Dendritic cell treated with granulocyte-macrophage colony-stimulating factor and Interleukin-4, amounts not matched to agents 40 ng/mL and 50 ng/mL, for 4 days (primary cell): ENCODE data around the gene PPP1R13L.
A peak's percentile ranks its signal among the peaks of the same experiment; 100 is the strongest.
"Not testable (repeated sequence)": the region's sequence is repeated elsewhere in the genome, so short reads cannot be mapped to it uniquely, and the experiment has no call there.

Experiments used
- H3K27ac Mint-ChIP-seq: one replicate; pipeline ENCODE4 v1.8.0; 2022; ENCODE audit warnings: mild to moderate bottlenecking, mixed read lengths
- H3K27me3 Mint-ChIP-seq: one replicate; pipeline ENCODE4 v1.8.0; 2022; ENCODE audit warnings: mild to moderate bottlenecking, mixed read lengths
- H3K36me3 Mint-ChIP-seq: one replicate; pipeline ENCODE4 v1.8.0; 2022; ENCODE audit warnings: low read depth, mixed read lengths
- H3K4me1 Mint-ChIP-seq: one replicate; pipeline ENCODE4 v1.8.0; 2022; ENCODE audit warnings: low read depth, mixed read lengths
- H3K4me3 Mint-ChIP-seq: one replicate; pipeline ENCODE4 v1.8.0; 2022; ENCODE audit warnings: mild to moderate bottlenecking, moderate library complexity, mixed read lengths
- H3K9me3 Mint-ChIP-seq: one replicate; pipeline ENCODE4 v1.8.0; 2022; ENCODE audit warnings: mixed read lengths
- intact Hi-C: fragments of 100-400 bp; cut with micrococcal nuclease; formaldehyde crosslinking; loops from one replicate; pipeline ENCODE4 v1.15.0; 2022

The PPP1R13L gene

DNA sequence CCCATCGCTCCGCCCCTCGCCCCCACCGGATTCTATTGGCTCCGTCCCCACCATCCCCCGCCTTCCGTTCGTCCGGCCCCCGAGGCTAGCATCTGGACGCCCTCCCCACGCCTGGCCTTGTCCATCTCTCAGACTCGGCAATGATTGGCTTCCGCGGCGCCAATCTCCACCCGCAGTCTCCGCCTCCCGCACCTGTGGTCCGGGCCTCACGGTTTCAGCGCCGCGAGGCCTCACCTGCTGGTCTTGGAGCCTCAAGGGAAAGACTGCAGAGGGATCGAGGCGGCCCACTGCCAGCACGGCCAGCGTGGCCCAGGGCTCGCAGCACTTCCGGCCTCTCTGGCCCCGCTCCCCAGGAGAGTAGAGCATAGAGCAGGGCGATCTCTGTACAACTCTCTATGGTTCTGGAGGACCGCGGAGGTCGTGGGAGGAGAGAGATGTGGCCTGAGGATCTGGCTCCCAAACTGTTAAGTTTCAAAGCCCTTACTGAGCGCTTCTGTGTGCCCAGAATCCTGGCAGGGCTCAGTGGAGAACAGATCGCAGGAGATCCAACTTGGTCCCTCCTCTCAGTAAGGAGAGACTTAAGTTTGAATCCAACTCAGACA is 18.8 kb upstream of the PPP1R13L start, which contains the start of gene ERCC1:
ERCC1 (minus strand) TSS at position 329 of the 602 bp plus-strand sequence. CDS start 543 bp downstream, outside the sequence.
- Mint-ChIP-seq H3K36me3 (peaks cover 40% of the 10 kb centered on the region), H3K4me3 (peak within 1 kb of the TSS; percentile 97), H3K4me1 (peaks cover 73% of the 10 kb centered on the region), H3K27me3 (peaks cover 9% of the 10 kb centered on the region), H3K9me3 (no peaks in the 10 kb centered on the region), H3K27ac (peak within 1 kb of the TSS; percentile 94)
- intact Hi-C loops, result loop anchor here (1.0 kb wide), 1 partner anchor 17 kb away; the partner anchor contains the start of gene POLR1G

DNA sequence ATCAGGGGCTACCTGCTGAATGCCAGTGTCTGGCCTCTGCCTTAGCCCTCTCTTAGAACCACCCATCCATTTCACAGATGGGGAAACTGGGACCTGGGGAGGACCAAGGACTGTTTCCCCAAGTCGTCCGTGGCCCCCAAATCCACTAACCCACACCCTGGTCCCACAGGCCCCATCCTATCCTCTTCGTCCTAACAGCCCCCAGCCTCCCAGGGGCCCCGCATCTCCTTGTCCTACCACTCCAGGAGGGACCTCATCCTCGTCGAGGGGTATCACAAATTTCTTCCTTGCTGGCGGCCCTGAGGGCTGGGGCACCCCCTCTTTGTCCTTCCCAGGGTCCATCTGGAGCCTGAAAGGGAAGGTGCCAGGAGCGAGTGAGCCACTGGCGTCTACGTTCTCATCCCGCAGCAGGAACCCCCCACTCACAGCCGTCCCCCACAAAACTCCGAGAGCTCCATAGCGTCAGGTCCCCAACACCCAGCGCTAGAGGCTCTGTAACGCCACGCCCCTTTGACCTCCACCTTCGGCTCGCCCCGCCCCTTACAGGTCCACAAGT is 18.2 kb upstream of the PPP1R13L start:
- intact Hi-C loops, result loop anchor here (1.0 kb wide), 1 partner anchor 17 kb away; the partner anchor contains the start of gene POLR1G
- H3K36me3 Mint-ChIP-seq, result peaks cover 46% of the 10 kb centered on the region
- peaks cover 4% of the 10 kb centered on the region for H3K27me3 Mint-ChIP-seq
- peak overlapping the region; percentile 97 for H3K4me3 Mint-ChIP-seq
- peak overlapping the region; percentile 94 for H3K27ac Mint-ChIP-seq
- H3K9me3 Mint-ChIP-seq, result no peaks in the 10 kb centered on the region
- peaks cover 73% of the 10 kb centered on the region for H3K4me1 Mint-ChIP-seq

DNA sequence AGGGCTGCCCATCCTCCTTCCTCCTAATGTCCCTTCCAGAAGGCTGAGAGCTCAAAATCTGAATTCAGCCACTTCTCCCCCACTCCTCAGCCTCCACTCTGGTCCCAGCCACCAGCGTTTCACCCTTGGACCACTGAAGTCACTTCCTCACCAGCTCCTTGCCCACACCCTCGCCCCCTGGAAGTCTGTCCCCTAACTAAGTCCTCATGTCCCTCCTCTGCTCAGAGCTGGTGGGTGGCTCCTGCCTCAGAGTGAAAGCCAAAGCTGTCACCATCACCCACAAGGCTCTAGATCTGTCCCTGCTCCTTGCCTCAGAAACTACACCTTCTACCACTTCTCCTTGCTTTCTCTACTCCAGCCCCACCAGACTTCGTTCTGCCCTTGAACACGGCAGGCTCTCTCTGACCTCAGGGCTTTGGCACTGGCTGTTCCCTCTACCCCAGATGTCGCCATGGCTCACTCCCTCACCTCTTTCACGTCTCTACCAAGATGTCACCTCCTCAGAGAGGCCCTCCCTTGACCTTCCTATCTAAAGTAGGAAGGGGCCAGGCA is 17.2 kb upstream of the PPP1R13L start:
- Mint-ChIP-seq H3K27me3 (no peaks in the 10 kb centered on the region), H3K4me3 (no peak overlapping the region), H3K27ac (peak overlapping the region; percentile 58), H3K9me3 (no peaks in the 10 kb centered on the region), H3K36me3 (peaks cover 57% of the 10 kb centered on the region), H3K4me1 (peaks cover 74% of the 10 kb centered on the region)
- intact Hi-C loops, result no loop called here

DNA sequence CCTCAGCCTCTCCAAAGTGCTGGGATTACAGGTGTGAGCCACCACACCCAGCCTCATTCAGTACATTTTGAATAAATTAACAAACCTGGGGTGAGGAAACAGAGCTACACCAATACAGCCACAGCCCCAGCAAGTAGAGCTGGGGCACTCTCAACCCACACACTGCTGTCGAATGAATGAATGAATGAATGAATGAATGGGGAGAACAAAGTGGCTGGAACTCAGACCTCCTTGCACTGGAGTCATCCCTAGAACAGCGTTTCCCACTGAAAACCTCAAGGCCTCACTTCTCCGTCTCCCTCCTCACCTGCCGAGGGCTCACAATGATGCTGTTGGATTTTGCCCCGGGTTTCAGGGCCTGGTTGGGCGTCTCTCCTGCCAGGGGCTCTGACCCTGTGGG is 16.0 kb upstream of the PPP1R13L start:
- Mint-ChIP-seq H3K4me3 (no peak overlapping the region), H3K4me1 (peaks cover 76% of the 10 kb centered on the region), H3K9me3 (no peaks in the 10 kb centered on the region), H3K36me3 (peaks cover 68% of the 10 kb centered on the region), H3K27me3 (no peaks in the 10 kb centered on the region), H3K27ac (peak overlapping the region; percentile 76)
- intact Hi-C loops, result no loop called here

DNA sequence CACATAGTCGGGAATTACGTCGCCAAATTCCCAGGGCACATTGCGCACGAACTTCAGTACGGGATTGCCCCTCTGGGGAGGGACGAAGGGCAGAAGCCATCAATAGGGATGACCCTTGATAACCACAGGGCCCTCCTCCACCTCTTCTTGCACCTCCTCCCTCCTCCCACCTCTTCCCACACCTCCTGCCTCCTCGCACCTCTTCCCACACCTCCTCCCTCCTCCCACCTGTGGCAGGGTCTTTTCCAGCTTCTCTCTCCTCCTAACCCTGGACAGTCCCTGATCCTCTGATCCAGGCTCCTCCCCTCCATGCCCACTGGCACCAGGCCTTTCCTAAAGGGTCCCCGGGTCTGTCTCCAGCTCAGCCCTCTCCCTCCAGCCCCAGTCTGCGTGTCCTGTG is 15.5 kb upstream of the PPP1R13L start:
- Mint-ChIP-seq H3K4me1 (peaks cover 75% of the 10 kb centered on the region), H3K27me3 (no peaks in the 10 kb centered on the region), H3K27ac (peak overlapping the region; percentile 76), H3K9me3 (no peaks in the 10 kb centered on the region), H3K36me3 (peaks cover 74% of the 10 kb centered on the region), H3K4me3 (peak overlapping the region; percentile 37)
- intact Hi-C loops, result no loop called here

DNA sequence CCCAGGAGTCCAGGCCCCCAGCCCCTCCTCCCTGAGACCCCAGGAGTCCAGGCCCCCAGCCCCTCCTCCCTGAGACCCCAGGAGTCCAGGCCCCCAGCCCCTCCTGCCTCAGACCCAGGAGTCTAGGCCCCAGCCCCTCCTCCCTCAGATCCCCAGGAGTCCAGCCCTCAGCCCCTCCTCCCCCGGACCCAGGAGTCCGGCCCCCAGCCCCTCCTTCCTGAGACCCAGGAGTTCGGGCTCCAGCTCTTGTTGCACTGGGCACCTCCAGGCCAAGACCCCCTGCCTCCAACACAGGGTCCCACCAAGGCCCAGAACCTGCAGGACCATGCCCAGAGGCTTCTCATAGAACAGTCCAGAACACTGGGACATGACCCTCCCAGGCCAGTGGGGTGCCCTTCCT is 15.0 kb upstream of the PPP1R13L start:
- H3K36me3 Mint-ChIP-seq, result peaks cover 77% of the 10 kb centered on the region
- intact Hi-C loops, result no loop called here
- H3K4me3 Mint-ChIP-seq, result peak overlapping the region; percentile 35
- no peaks in the 10 kb centered on the region for H3K9me3 Mint-ChIP-seq
- peak overlapping the region; percentile 76 for H3K27ac Mint-ChIP-seq
- peaks cover 75% of the 10 kb centered on the region for H3K4me1 Mint-ChIP-seq
- no peaks in the 10 kb centered on the region for H3K27me3 Mint-ChIP-seq

DNA sequence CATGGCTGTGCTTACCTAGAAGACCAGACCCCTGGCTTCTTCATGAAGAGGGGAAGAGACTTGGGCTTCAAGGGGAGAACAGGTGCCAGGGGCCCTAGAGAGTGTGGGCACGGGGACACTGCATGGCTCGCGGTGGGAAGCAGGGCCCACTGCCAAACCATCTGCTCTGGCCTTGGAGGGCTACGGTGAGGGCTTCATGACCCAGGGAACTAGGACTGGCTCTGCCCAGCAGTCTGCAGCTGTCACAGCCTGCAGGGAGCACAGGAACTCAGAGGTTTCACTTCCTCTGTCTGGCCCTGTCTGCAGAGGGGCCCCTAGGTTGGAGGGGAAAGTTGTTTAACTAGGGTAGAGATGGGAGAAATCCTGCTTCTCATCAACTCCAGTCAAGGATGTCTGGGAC is 14.5 kb upstream of the PPP1R13L start:
- intact Hi-C loops, result no loop called here
- Mint-ChIP-seq H3K4me3 (peak overlapping the region; percentile 35), H3K27me3 (no peaks in the 10 kb centered on the region), H3K9me3 (no peaks in the 10 kb centered on the region), H3K36me3 (peaks cover 82% of the 10 kb centered on the region), H3K4me1 (peaks cover 73% of the 10 kb centered on the region), H3K27ac (peak overlapping the region; percentile 76)

DNA sequence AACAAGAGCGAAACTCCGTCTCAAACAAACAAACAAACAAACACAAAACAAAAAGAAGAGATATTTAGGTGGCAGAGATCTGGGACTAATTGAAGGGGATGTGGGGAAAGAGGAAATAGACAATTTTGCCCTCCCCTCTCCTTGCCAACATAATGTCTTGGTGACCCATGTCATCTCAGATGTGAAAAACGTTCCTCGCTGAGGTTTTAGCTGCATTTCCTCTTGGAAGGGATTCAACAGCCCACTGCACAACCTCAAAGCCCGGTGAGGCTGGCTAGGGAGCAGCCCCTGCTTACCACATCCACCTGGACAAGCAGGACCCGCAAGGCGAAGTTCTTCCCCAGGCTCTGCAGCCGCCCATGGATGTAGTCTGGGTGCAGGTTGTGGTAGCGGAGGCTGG is 13.9 kb upstream of the PPP1R13L start:
- Mint-ChIP-seq H3K4me3 (peak overlapping the region; percentile 22), H3K27ac (peak overlapping the region; percentile 76)

DNA sequence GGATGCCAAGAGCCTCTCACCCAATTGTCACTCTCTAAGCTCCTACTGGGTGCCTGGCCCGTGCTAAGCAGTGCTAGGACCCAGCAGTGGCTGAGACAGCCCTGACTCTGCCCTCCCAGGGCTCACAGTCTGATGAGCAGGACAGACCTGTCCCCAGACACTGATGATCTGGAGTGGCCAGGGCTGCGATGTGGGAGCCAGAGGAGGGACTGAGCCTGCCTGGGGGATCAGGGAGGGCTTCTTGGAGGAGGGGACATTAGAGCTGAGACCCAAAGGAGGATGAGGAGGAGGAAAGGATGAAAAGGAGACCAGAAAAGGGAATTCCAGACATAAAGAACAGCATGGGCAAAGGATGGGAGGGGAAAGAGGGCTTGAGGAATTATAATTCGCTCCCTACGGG is 12.3 kb upstream of the PPP1R13L start:
- Mint-ChIP-seq H3K9me3 (no peaks in the 10 kb centered on the region), H3K36me3 (peaks cover 90% of the 10 kb centered on the region), H3K27ac (peak overlapping the region; percentile 12), H3K4me1 (peaks cover 52% of the 10 kb centered on the region), H3K27me3 (no peaks in the 10 kb centered on the region), H3K4me3 (no peak overlapping the region)
- intact Hi-C loops, result no loop called here

More for the DNA sequence above, 13.9 kb upstream of the PPP1R13L start:
- Mint-ChIP-seq H3K27me3 (no peaks in the 10 kb centered on the region), H3K36me3 (peaks cover 87% of the 10 kb centered on the region), H3K9me3 (no peaks in the 10 kb centered on the region), H3K4me1 (peaks cover 67% of the 10 kb centered on the region)
- intact Hi-C loops, result no loop called here

DNA sequence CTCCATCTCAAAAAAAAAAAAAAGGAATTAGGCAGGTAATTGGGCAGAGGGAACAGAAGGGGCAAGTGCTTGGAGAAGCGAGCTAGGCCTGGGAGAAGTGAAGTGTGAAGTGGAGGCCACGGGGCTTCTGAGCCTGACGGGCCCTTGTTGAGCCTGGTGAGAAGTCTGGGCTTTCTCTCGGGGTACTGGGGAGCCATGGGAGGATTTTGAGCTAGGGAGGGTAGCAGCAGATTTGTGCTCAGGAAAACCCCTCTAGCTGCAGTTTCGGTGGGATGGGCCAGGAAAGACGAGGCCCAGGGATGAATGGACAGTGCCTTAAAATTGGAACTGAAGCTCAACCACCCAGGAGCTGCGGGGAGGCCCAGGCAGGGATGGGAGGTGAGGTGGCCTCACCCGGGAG is 9.6 kb upstream of the PPP1R13L start:
- Mint-ChIP-seq H3K4me3 (no peak overlapping the region), H3K27ac (no peak overlapping the region), H3K36me3 (peaks cover 69% of the 10 kb centered on the region), H3K27me3 (no peaks in the 10 kb centered on the region), H3K9me3 (no peaks in the 10 kb centered on the region), H3K4me1 (peaks cover 36% of the 10 kb centered on the region)
- intact Hi-C loops, result no loop called here

DNA sequence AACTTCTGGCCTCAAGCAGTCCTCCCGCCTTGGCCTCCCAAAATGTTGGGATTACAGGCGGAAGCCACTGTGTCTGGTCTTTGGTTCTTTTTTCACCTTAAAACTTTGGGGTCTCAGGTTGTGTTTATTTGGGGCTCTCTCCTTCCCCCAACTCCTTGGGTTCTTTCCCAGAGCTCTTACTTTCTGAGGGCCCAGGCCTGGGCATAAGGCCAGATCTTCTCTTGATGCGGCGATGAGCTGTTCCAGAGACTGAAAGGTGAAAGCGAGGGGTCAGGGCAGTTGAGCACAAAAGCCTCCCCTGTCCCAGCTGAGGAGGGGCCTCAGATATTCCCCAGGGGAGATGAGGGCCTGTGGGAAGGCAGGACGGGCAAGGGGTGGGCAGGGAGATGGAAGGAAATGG is 8.6 kb upstream of the PPP1R13L start:
- H3K36me3 Mint-ChIP-seq, result peaks cover 65% of the 10 kb centered on the region
- H3K27me3 Mint-ChIP-seq, result no peaks in the 10 kb centered on the region
- H3K9me3 Mint-ChIP-seq, result no peaks in the 10 kb centered on the region
- no peak overlapping the region for H3K4me3 Mint-ChIP-seq
- no peak overlapping the region for H3K27ac Mint-ChIP-seq
- peaks cover 36% of the 10 kb centered on the region for H3K4me1 Mint-ChIP-seq
- intact Hi-C loops, result no loop called here

DNA sequence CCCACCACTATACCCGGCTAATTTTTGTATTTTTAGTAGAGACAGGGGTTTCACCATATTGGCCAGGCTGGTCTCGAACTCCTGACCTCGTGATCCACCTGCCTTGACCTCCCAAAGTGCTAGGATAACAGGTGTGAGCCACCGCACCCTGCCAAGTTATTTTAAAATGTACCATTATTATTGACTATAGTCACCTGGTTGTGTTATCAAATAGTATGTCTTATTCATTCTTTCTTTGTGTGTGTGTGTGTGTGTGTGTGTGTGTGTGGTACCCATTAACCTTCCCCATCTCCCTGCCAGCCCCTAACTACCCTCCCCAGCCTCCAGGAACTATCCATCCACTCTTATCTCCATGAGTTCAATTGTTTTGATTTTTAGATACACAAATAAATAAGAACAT is 5.5 kb upstream of the PPP1R13L start:
- intact Hi-C loops, H3K27me3 Mint-ChIP-seq, H3K4me3 Mint-ChIP-seq, H3K27ac Mint-ChIP-seq, H3K9me3 Mint-ChIP-seq: not testable (repeated sequence)
- Mint-ChIP-seq H3K4me1 (peaks cover 44% of the 10 kb centered on the region), H3K36me3 (peaks cover 44% of the 10 kb centered on the region)

DNA sequence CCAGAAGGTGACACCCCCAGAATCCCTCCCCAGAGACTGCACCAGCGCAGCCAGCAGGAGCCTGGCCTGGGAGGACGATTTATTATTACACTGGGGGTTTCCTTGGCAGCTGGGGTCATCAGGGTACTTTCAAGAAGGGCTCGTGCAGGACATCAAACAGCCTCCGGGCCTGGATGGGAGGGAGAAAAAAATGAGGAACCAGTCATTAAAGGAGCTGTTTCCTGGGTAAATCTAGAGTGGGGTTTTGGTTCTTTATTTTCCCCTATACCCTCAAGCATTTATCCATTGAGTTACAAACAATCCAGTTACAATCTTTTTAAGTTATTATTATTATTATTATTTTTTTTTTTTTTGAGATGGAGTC is 4.7 kb upstream of the PPP1R13L start:
- Mint-ChIP-seq H3K27ac (peak overlapping the region; percentile 77), H3K4me1 (peaks cover 52% of the 10 kb centered on the region), H3K36me3 (peaks cover 38% of the 10 kb centered on the region), H3K9me3 (no peaks in the 10 kb centered on the region), H3K27me3 (peaks cover 8% of the 10 kb centered on the region), H3K4me3 (peak overlapping the region; percentile 39)
- intact Hi-C loops, result no loop called here

DNA sequence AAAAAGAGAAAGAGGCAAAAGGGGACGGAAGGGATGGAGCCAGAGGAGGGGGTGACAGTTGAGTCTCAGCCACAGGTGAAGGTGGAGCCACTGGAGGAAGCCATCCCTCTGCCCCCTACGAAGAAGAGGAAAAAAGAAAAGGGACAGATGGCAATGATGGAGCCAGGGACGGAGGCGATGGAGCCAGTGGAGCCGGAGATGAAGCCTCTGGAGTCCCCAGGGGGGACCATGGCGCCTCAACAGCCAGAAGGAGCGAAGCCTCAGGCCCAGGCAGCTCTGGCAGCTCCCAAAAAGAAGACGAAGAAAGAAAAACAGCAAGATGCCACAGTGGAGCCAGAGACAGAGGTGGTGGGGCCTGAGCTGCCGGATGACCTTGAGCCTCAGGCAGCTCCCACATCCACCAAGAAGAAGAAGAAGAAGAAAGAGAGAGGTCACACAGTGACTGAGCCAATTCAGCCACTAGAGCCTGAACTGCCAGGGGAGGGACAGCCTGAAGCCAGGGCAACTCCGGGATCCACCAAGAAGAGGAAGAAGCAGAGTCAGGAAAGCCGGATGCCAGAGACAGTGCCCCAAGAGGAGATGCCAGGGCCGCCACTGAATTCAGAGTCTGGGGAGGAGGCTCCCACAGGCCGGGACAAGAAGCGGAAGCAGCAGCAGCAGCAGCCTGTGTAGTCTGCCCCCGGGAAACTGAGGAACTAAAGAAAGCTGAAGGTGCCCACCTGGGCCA is 4.1 kb upstream of the PPP1R13L start:
- Mint-ChIP-seq H3K9me3 (no peaks in the 10 kb centered on the region), H3K4me3 (peak overlapping the region; percentile 30), H3K36me3 (peaks cover 32% of the 10 kb centered on the region), H3K27ac (peak overlapping the region; percentile 77), H3K27me3 (peaks cover 14% of the 10 kb centered on the region), H3K4me1 (peaks cover 57% of the 10 kb centered on the region)
- intact Hi-C loops, result no loop called here
